Stimulated activated CD4-positive, alpha-beta T cell treated with anti-CD3 and anti-CD28 coated beads, Interleukin-4, amount 100 ng/mL, for 4 hours (primary cell): Measurements from ENCODE around the gene HECW1.
"Not testable (repeated sequence)": the region's sequence is repeated elsewhere in the genome, so short reads cannot be mapped to it uniquely, and the experiment has no call there.

ENCODE experiments used
- DNase-seq, 2 experiments: peaks; one replicate each; pipeline ENCODE4 v3.0.0-alpha.2; 2020

Gene HECW1

DNA sequence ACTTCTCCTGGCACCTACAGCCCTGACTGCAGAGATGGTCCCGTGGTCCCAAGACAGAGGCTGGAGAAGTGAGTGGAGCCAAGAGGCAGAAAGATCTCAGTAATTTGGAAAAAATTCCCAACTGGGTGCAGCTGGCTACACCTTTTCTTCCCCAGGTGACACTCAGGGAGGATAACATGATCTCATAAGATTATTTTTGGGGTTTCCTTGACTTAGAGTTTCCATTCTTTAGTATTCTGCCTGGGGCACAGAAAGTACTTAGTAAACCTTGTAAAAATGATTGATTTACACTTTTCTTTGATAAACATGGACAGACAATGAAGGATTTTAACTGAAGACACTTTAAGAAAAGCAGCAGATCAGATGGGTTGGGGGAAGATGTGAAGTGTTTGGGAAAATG is 38.6 kb downstream of the HECW1 start:
- DNase-seq = no peak

DNA sequence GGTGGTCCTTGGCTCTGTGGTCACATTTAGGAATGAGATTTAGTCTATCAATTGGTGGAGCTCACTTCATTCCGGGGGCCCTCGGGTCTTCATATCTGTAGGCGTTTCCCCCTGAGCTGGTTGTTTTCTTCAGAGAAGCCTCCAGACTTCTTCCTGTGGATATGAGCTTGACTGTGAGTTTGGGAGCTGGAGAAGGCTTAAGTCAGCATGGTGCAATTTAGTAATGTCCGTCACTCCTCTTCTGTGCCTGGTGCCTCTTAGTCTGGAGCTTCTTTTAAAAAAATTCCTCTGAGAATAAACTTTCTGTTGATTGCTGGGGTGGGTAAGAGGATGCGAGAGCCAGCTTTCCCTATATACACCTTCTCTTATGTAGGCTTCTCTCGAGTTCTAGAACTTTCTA is 40.2 kb downstream of the HECW1 start:
- no peak for DNase-seq

DNA sequence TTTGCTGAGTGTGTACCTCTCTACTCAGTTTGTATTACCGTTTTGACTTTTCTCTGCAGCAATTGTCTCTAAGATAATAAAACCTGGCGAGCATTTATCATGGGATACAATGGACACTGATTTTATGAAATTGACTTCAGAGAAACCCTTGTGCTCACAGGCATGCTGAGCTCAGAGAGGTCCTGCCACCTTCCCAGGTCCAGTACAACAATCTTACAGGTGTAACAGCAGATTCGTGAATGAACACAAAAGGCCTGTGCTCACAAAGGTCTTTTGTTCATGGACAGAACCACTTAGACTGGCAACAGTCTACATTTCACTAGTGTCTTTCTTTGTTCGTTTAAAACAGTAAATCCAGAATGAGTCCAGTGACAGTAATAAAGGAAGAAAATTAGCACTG is 43.2 kb downstream of the HECW1 start:
- no peak for DNase-seq

DNA sequence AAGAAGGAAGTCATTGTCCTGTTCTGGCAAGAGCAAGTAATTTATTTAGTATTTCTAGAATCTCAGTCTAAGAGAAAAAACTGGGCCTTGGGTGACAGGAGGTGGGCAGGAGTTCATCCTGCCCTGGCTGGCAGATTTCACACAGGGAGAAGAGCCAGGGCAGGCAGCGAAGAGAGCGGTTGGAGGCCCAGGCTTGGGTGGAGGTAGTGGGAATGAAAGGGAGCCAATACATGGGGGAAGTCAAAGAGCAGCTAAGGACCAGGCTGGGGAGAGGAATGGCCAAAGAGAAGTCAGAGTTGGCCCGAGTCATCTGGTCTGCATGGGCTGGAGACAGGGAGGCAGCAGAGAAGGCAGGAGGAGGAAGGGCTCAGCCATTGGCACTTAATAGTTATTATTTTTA is 51.4 kb downstream of the HECW1 start:
- DNase-seq = no peak

DNA sequence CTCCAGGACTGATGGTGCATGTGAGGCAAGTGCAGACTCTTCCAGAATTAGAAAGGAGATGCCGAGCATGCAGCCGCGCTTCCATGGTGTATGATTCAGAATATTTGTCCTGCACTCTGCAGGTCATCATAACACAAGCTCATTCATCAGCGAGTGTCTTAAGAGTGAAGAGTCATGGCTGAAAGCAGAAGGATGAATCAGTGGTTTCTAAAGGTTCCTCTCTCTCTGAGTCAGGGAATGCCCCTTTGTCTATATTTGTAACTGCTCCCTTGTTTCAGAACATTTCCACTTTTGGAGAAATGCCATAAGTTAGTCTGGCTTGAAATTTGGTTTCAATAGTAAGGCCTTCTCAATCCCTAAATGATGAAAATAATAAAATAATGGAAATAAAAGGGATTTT is 52.3 kb downstream of the HECW1 start:
- DNase-seq = no peak

DNA sequence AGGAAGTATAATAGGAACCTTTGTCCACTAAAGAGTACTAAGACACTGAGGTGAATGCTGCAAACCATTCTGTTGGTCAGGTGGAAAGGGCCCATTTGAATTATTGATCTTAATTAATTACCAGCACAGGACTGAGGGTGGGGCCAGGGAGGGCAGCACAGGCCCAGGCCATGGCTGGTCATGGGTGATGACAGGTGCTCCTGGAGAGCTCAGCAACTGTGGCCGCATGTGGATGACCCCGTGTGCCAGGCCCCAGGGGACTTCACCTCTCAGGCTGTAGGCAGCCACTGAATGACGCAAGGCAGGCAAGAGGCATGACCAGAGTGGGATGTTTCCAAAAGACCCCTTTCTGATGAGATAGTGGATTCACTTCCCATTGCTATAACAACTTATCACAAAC is 54.2 kb downstream of the HECW1 start:
- no peak for DNase-seq

DNA sequence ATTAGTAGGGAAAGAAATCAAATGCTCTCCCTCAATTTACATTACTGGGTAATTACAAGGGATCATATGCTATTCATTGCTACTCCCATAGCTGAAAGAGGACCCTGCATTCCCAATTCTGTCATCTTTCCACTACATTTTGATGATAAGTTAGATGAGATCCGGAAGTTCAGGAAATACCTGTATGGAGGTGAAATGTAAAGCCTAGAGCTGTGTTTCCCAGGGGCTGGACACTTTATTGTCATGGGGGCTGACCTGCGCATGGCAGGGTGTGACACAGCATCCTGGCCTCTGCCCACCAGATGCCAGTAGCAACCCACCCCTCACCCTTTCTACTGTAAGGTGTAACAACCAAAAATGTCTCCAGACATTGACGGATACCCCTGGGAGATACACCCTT is 56.6 kb downstream of the HECW1 start:
- DNase-seq = no peak

DNA sequence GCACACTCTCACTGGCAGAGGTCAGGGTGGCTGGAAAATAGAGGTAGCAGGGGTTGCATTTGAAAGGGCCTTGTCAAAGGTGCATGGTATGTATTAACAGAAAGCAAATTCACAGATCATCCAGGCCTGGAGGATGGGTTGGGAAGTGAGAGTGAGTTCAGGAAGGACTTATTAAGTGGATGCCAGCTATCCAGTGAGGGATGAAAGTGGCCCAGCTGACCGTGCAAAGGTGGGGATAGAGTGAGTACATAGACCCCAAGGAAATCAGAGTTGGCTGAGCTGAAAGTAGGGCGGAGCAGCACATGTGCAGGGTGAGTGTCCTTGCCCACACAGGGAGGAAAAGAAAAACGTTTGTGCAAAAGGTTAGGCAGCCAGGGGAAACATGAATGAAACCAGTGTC is 58.1 kb downstream of the HECW1 start:
- DNase-seq = no peak

DNA sequence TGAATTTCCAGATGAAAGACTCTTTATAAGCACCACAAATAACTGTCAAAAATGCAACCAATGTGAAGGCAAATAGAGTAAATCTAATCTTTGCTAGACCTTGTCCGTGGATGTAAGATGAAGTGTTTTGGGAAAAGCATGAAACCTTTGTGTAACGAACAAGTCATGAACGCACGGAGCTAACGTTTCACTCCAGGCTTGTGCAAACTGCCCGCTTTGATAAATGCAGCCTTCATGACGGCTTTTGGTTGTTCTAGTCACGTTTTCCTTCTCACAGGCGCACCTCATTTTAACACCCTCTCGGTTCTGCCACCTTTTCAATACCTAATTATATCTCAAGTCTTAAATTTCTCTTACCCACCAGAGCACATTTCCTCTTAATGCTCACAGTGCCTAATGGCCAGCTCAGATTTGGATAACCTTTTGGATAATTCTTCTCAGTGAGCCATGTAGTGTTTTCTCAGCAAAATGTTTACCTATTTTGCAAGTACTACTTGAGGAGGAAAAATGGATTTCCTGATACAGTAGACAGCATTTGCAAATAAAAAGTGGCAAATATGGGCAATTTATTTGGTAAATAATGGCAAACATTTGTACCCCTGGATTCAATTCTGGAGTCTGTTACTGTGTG is 63.2 kb downstream of the HECW1 start:
- no peak for DNase-seq

DNA sequence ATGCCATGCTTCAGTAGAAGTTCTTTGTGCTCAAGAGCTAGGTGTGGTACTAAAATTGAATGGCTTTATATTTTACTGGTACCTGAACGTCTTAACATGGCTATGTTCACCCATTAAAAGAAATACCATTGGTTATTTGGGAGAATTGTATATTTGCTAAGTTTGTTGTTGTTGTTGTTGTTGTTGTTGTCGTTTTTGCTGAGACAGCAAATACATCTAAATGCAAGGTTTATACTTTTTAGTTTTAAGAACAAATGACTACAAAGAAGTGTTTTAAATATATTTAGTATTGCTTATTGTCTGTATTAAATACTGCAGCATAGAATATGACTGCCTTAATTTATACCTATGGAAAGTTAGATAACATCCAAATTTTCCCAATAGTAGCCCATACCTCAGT is 66.9 kb downstream of the HECW1 start:
- no peak for DNase-seq

DNA sequence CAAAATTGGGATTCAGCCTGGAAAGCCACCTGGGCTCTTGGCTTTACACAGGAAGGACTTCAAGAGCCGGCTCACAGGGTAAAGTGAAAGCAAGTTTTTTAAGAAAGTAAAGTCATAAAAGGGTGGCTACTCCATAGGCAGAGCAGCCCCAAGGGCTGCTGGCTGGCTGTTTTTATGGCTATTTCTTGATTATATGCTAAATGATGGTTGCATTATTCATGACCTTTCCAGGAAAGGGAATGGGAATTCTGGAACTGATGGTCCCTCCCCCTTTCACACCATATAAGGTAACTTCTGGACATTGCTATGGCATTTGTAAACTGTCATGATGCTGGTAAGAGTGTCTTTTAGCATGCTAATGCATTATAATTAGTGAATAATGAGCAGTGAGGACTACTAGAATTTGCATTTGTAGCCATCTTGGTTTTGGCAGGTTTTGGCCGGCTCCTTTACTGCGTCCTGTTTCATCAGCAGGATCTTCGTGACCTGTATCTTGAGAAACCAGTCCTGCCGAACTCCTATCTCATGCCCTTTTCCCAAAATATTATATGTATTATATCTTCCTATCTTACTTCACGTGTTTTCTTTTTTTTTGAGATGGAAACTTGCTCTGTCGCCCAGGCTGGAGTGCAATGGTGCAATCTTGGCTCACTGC is 80.5 kb downstream of the HECW1 start:
- DNase-seq = no peak

DNA sequence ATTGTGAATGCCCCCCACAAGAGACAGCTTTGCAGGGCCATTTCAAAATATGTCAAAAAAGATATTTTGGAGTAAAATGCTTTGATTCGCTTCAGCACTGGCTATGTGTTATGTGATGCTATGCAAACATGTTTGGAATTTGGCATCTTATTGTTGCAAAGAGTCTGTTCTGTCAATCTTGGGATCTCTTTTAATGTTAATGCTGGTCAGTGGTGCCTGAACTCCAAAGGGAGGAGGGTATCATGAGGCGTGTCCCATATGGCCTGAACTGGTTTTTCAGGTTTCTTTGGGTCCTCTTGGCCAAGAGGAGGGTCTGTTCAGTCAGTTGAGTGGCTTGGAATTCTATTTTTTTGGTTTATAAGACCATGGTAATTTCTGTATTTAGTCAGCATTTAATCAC is 81.4 kb downstream of the HECW1 start:
- no peak for DNase-seq

DNA sequence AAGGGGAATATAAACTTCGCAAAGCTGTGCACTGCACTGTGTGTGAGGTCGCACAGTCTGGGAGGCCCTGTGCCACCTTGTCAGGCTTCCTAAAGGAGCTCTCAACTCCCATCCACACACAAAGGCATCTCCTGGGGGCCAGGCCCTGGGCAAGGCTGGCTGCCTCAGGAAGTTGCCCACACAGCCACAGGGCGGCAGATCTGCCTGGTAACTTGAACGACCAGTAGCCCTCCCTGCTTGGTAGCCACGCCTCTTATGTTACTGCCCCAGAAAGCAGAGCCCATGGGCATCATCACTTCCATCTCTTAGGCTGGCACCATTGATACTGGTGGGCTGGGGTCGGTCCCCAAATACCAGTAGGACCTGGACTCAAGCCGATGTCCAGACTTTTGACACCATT is 82.8 kb downstream of the HECW1 start:
- no peak for DNase-seq

DNA sequence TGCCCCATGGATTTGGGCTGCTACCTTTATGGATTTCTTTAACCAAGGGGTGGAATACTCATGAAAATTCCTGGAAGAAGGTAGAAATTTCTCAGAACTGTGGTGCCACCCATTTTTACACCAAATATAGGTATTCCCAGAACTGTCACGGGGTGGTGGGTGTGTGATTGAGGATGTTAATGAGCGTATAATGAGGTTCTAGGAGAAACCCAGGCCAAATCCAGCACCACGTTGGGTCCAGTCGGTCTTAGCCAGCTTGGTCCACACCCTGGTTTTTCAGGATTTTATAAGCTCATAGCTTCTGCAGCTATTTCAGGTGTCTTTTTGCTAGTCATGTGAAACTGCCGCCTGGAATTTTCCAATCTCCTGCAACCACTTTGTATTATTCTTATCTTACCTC is 83.3 kb downstream of the HECW1 start:
- DNase-seq = no peak

DNA sequence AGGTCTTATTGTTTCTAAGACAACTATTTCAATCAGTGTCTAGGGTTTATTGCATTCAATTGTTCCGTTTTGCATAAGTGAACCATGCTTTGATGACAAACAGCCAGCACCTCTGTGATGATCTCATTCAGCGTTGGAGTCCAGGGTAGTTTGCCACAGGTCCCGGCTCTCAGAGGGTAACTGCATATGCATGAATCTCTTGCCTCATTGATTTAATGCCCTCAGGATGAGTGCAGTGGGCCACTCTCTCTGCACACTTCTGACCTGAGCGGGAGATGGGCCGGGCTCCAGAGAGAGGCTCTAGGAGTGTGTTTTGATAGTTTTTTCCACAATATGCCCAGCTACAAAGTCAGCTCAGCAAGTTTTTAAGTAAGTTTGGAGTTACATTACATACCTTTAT is 83.9 kb downstream of the HECW1 start:
- no peak for DNase-seq

DNA sequence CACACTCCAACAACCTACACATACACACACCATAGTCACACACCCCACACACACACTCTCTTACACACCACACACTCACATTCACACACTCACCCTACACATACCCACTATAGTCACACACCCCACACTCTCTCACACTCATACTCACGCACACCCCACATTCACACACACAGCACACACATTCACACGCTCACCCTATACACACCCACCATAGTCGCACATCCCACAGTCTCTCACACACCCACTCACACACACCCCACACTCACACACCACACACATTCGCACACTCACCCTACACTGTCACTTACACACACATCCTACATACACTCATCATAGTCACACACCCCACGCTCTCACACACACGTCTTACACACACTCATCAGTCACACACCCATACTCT is 85.6 kb downstream of the HECW1 start:
- no peak for DNase-seq

DNA sequence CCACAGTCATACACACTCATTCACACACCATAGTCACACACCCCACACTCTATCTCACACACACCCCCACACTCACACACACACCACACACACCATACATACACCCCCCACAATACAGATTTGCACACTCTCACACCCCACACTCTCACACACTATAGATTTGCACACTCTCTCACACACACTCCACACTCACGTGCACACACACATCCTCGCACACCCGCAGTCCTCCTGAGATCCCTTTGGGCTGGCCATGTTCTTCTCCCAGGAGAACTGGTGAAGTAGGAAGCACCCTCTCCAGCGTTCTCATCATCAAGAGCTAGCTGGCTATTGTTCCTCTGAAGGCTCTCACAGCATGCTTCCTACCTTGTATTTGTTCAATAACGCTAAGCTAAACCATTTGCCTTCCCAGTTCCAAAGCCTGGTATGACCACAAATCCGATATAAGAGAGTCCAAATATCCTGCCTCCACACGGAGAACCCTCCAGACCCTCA is 86.2 kb downstream of the HECW1 start:
- no peak for DNase-seq

DNA sequence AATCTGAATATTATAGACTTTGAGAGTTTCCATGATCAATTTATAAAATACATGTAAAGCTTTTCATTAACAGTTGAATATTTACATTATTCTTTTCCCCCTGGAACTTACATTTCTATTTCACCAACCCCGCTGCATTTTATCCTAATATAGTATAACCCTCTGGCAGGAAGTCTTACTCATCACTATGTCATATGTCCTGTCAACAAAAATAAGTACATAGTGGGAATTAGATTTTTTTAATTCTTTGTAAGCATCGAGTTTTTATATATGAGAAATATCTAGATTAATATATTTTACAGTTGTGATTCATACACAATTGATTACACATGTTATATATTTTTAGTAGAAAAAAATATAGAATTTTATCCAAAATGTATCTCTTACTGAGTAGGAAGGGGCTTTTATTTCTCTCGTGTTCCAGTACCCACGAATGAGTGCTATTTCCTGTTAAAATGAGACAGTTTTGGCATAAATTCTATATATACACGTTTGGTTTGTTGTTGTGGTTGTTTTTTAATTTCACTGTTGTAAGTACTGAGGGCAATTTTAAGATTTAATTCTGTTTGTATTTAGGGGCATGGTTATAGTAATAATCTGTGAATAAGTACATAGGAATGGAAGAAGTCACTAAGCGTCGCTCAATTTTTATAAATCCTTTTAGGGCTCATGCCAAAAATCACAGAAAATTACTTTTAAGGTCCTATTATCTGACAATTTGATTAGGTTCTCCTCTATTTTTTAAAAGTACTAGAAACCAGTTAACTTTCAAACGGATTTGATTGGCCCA is 87.1 kb downstream of the HECW1 start:
- no peak for DNase-seq

DNA sequence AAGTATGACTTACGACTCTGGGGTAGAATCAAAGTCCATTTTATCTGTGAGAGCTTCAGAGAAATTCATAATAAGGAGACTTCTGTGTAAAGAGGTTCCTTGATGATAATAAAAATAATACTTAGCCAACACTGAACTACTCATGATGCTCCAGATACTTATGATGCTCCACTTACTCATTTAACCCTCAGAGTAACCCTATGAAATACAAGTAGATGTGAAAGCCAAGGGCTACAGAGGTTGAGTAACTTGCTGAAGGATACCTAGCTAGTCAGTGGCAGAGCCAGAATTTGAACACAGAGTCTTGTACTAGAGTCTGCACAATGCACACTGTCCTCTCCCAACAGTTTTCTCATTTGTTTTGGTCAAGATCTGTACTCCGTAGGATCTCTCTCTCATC is 89.5 kb downstream of the HECW1 start:
- no peak for DNase-seq

DNA sequence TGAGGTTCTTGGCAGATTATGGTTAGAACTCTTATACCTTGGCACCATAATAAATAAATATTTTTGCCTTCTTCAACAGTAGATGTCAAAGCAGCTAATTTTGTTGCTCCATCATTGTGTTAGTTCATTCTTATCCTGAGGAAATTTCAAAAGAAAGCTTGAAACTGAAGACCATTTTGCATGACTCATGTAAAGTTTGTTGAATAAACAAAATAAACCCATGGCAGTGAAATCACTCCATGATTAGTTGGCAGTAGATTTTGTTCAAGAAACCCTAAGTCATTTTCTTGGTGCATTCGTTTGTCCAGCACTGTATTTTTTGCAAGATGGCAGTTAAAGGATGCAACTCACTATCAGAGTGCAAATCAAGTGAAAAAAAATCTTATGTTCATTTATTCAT is 91.6 kb downstream of the HECW1 start:
- no peak for DNase-seq

DNA sequence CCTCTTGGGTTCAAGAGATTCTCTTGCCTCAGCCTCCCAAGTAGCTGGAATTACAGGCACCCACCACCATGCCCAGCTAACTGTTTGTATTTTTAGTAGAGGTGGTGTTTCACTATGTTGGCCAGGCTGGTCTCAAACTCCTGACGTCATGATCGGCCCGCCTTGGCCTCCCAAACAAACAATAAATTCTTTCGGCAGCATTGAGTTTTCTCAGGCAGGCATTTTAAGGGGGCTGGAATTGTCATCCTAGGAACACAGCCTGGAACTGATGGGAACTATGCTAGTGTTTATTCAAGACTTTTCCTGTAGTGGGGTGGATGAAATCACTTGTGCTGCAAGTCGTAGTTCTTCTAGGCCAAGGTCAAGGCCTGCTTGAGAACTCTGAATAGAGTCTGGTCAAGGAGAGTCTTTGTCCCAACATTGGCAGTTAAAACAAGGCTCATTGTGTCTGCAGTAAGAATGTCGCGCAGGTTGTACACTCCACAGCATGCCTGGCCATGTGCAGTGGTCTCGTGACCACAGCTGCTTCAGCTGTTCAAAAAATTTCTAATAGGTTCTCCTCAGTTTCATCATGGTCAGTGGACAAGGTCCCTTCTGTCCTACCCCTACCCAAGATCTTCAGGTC is 92.8 kb downstream of the HECW1 start:
- DNase-seq = no peak

DNA sequence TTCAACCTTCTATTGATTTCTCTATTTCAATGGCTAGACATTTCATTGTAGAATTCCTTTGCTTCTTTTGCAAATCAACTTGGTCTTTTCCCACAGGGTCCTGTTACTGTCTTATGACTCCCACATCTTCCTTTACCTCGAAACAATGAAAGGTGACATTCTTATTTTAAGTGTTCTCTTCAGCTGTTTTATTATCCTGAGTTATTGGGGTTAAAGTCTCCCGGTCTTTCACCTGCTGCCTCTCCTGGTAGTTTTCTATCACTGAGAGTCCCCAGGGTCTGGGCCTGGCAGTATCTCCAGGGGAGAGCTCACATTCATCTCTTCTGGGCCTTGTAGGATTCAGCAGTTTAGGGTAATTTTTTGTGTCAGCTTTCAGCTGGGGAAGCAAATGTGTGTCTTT is 95.8 kb downstream of the HECW1 start:
- no peak for DNase-seq

DNA sequence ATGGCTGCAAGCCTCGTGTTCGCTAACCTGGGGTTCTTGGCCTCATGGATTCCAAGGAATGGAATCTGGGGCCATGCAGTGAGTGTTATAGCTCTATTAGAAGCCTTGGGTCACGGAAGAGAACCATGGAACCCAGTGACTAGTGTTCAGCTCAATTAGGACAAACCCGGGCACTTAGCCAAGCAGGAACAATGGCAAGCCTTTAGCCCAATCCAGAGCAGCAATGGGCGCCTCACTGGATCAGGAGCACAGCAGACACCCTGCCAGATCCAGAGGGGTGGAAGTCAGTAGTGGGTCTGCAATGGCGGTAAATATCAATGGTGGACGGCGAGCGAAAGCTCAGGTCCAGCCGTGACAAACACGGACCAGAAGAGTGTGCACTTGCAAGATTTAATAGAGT is 98.1 kb downstream of the HECW1 start:
- not testable (repeated sequence) for DNase-seq

DNA sequence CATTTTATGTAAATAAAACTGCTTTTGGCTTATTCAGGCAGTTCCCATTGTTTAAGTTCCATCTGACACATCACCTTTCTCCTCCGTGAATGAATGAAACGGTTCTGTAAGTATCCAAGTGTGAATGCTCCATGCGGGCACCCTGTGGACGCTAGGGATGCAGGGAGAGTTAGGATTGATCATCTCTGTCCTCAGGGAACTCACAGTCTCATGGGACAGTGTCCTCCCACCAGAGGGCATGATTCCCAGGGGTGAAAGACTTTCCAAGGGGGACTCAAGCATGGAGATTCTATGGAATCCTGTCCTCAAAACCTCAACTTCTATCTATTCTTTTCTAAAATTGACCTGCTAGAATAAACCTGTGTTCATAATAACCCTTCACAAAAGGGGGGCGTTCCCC is 98.8 kb downstream of the HECW1 start:
- DNase-seq = no peak
